Chondrocyte (in vitro differentiated cells): Measurements from ENCODE around the gene VANGL1. TPM values are rescaled to one million over a fixed set of nuclear protein-coding genes. Genes with fewer than 3 reads are reported as not detected.
A peak's percentile ranks its signal among the peaks of the same experiment; 100 is the strongest.

Experiments
- DNase-seq: peaks from one replicate; pipeline ENCODE4 v3.0.0; 2021; ENCODE audit warnings: mixed read lengths, low spot score
- H3K27ac Mint-ChIP-seq: one replicate; pipeline ENCODE4 v1.8.0; 2021; ENCODE audit warnings: mild to moderate bottlenecking, moderate library complexity, mixed read lengths; ENCODE audit not compliant: unreplicated experiment
- H3K27me3 Mint-ChIP-seq: 2 replicates; pipeline ENCODE4 v1.8.0; 2021; ENCODE audit warnings: low read depth, mixed read lengths
- H3K36me3 Mint-ChIP-seq: 2 replicates; pipeline ENCODE4 v1.8.0; 2021; ENCODE audit warnings: low read depth, mixed read lengths
- H3K4me1 Mint-ChIP-seq: 2 replicates; pipeline ENCODE4 v1.8.0; 2021; ENCODE audit warnings: low read depth, mild to moderate bottlenecking, mixed read lengths
- H3K4me3 Mint-ChIP-seq: one replicate; pipeline ENCODE4 v1.8.0; 2021; ENCODE audit warnings: mild to moderate bottlenecking, moderate library complexity, mixed read lengths; ENCODE audit not compliant: unreplicated experiment
- H3K9me3 Mint-ChIP-seq: 2 replicates; pipeline ENCODE4 v1.8.0; 2021; ENCODE audit warnings: low read depth, mixed read lengths
- total RNA-seq: library from RNA; stranded (reverse); gene quantifications from 3 replicates; pipeline ENCODE4 v1.2.1, GENCODE V29; 2021
- TF ChIP-seq, protein P1 (sequence below): fragments of 200-600 bp; sonication (generic); IDR thresholded peaks from 2 replicates; pipeline ENCODE4 v1.5.0; 2021; ENCODE audit warnings: antibody characterized with exemption, mild to moderate bottlenecking, moderate library complexity

Gene VANGL1
- total RNA-seq, 1 donor from 2014 or later, result 16.2 TPM

DNA sequence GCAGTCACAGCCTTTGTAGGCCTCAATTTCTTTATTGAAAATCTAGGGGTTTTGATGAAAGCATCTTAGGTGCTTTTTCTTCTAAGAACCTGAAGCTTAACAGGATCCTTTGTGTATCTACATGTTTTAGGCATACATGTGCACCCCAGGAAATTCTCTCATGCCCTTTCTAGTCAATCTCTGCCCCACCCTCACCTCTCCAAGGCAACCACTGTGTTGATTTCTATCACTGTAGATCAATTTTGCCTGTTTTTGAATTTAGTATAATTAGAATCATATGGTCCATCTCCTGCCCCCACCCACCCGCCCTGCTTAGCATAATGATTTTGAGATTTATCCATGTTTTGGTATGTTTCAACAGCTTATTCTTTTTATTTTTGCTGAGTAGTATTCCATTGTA, 19.4 kb downstream of the VANGL1 start:
- no peak for DNase-seq
- no peaks in the 10 kb centered on the region for H3K4me1 Mint-ChIP-seq
- H3K36me3 Mint-ChIP-seq, result peaks cover 30% of the 10 kb centered on the region
- H3K27ac Mint-ChIP-seq, result no peak overlapping the region
- no peak overlapping the region for H3K4me3 Mint-ChIP-seq
- no peaks in the 10 kb centered on the region for H3K9me3 Mint-ChIP-seq
- H3K27me3 Mint-ChIP-seq, result no peaks in the 10 kb centered on the region
- TF ChIP-seq, protein P1, sequence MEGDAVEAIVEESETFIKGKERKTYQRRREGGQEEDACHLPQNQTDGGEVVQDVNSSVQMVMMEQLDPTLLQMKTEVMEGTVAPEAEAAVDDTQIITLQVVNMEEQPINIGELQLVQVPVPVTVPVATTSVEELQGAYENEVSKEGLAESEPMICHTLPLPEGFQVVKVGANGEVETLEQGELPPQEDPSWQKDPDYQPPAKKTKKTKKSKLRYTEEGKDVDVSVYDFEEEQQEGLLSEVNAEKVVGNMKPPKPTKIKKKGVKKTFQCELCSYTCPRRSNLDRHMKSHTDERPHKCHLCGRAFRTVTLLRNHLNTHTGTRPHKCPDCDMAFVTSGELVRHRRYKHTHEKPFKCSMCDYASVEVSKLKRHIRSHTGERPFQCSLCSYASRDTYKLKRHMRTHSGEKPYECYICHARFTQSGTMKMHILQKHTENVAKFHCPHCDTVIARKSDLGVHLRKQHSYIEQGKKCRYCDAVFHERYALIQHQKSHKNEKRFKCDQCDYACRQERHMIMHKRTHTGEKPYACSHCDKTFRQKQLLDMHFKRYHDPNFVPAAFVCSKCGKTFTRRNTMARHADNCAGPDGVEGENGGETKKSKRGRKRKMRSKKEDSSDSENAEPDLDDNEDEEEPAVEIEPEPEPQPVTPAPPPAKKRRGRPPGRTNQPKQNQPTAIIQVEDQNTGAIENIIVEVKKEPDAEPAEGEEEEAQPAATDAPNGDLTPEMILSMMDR, result no peak

DNA sequence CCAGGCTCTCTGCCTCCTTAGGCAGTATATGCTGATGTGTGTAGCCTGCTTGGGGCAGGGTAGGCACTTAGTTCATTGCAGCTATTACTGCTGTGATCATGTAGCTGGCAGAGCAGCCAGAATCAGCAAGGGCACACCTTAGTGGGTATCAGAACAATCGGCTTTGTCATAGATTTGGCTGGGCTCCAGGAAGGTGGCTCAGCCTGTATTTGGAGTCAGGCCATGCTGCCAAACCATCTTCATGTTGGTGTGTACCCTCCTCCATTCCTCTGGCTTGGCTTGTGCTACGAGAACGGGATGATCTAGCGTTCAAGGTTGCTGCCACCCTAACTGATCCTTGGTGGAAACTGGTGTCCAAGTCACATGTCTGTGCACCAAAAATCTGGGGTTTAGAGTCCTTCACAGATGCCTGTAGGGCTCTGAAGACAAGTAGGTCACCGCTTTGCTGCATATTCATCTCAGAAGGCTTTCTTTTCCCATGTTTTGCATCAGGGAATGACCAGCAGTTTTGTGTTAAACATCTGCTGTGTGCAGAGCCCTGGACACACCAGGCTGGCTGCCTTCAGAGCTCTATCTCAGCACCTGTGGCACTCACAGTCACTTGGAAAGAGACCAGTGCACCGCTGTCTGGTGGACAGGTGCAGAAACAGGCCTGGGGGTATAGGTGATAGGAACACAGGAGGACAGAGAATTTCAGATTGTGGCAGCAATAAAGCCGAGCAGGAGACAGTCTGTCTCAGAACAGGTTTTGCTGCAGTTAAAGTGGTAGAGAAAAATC, 23.7 kb downstream of the VANGL1 start:
- Mint-ChIP-seq H3K4me3 (no peak overlapping the region), H3K9me3 (peaks cover 4% of the 10 kb centered on the region), H3K27ac (no peak overlapping the region), H3K27me3 (no peaks in the 10 kb centered on the region), H3K4me1 (peaks cover 27% of the 10 kb centered on the region), H3K36me3 (peaks cover 32% of the 10 kb centered on the region)
- TF ChIP-seq, protein P1, result no peak
- no peak for DNase-seq

DNA sequence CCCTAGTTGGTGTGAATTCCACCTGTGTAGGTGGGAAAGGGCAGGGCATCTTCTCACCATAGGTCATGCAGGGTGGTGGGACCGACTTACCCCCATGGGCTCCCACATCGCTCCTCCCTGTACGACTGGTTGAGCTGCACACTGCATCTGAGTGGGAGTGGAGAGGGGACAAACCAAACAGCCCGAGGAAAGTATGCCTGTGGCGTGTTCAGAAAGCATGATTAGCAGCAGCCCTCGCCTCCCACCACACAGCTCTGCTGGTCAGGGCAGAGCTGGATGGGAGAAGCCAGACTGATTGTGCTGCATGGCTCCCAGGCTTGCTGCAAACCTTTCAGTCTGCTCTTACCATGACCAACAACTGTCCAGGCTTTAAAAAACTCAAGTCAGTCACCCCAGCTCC, 24.4 kb downstream of the VANGL1 start:
- TF ChIP-seq, protein P1, result no peak
- no peak for DNase-seq
- Mint-ChIP-seq H3K4me3 (no peak overlapping the region), H3K27ac (no peak overlapping the region), H3K27me3 (no peaks in the 10 kb centered on the region), H3K4me1 (peaks cover 34% of the 10 kb centered on the region), H3K9me3 (peaks cover 4% of the 10 kb centered on the region), H3K36me3 (peaks cover 28% of the 10 kb centered on the region)

DNA sequence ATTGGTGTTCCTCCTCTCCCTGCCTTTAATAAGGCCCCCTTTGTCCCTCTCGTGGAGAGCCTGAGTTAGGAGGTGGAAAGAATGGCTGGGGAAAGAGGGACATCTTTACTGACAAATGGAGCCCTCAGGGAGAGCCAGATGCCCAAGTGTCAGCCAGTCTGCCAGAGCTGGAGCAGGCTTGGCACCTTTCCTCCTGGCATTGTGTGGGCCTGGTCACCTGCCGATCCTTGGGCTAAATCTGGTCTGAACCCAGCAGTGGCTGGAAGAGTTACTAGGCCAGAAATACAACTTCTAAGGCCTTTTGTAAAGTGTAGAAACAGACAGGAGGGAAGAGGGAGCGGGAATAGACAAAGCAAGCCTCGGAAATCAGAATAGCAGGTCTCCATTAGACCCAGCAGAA, 24.9 kb downstream of the VANGL1 start:
- no peak for DNase-seq
- peaks cover 28% of the 10 kb centered on the region for H3K36me3 Mint-ChIP-seq
- no peak overlapping the region for H3K27ac Mint-ChIP-seq
- no peaks in the 10 kb centered on the region for H3K27me3 Mint-ChIP-seq
- H3K4me1 Mint-ChIP-seq, result peaks cover 39% of the 10 kb centered on the region
- no peak overlapping the region for H3K4me3 Mint-ChIP-seq
- TF ChIP-seq, protein P1, result no peak
- peaks cover 4% of the 10 kb centered on the region for H3K9me3 Mint-ChIP-seq

DNA sequence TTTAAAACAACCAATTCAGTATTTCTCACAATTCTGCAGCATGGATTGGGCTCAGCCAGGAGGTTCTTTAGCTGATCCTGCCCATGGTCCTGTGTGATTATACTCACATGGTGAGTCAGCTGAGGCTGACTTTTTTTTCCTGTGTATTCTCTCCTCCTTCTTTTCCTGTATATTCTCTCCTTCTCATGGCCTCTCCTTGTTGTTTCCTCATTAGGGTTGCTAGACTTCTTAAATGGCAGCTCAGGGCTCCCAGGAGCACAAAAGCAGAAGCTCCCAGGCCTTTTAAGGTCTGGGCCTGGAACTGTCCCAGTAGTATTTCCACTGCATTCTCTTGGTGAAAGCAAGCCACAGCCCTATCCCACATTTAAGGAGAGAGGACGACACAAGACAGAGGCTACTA, 26.8 kb downstream of the VANGL1 start:
- Mint-ChIP-seq H3K36me3 (peaks cover 23% of the 10 kb centered on the region), H3K9me3 (peaks cover 4% of the 10 kb centered on the region), H3K27me3 (no peaks in the 10 kb centered on the region), H3K4me1 (peaks cover 43% of the 10 kb centered on the region), H3K4me3 (no peak overlapping the region), H3K27ac (peak overlapping the region; percentile 86)
- DNase-seq, result no peak
- TF ChIP-seq, protein P1, result no peak
